Glutamatergic neuron (in vitro differentiated cells): ENCODE data around the gene LHFPL5. TPM values are rescaled to one million over a fixed set of nuclear protein-coding genes. Genes with fewer than 3 reads are reported as not detected.

Source experiments
- DNase-seq: peaks from one replicate; pipeline ENCODE4 v3.0.0; 2022
- H3K27ac Mint-ChIP-seq: one replicate; pipeline ENCODE4 v1.8.0; 2020; ENCODE audit warnings: mild to moderate bottlenecking, mixed read lengths, inconsistent platforms; ENCODE audit not compliant: unreplicated experiment
- H3K27me3 Mint-ChIP-seq: one replicate; pipeline ENCODE4 v1.8.0; 2020; ENCODE audit warnings: mild to moderate bottlenecking, moderate library complexity, mixed read lengths, inconsistent platforms; ENCODE audit not compliant: unreplicated experiment
- H3K36me3 Mint-ChIP-seq: one replicate; pipeline ENCODE4 v1.8.0; 2020; ENCODE audit warnings: mild to moderate bottlenecking, mixed read lengths, inconsistent platforms; ENCODE audit not compliant: unreplicated experiment
- H3K4me1 Mint-ChIP-seq: one replicate; pipeline ENCODE4 v1.8.0; 2020; ENCODE audit warnings: mild to moderate bottlenecking, low read depth, mixed read lengths, inconsistent platforms; ENCODE audit not compliant: unreplicated experiment
- H3K4me3 Mint-ChIP-seq: one replicate; pipeline ENCODE4 v1.8.0; 2020; ENCODE audit warnings: mild to moderate bottlenecking, mixed read lengths, inconsistent platforms; ENCODE audit not compliant: unreplicated experiment
- H3K9me3 Mint-ChIP-seq: one replicate; pipeline ENCODE4 v1.8.0; 2020; ENCODE audit warnings: mild to moderate bottlenecking, moderate library complexity, mixed read lengths, inconsistent platforms; ENCODE audit not compliant: unreplicated experiment
- CTCF ChIP-seq: fragments of 200-600 bp; sonication (generic); IDR thresholded peaks from one replicate; pipeline ENCODE4 v1.5.0; 2021; ENCODE audit not compliant: partially characterized antibody, unreplicated experiment
- total RNA-seq: library from RNA; stranded (reverse); fragmentation: NEBNext Ultra II Directional; extraction: Animal tissue kit (Norgen Biotek cat#: 25700); gene quantifications from one replicate; pipeline ENCODE4 v1.2.1, GENCODE V29; 2021; ENCODE audit not compliant: unreplicated experiment

LHFPL5 gene
- total RNA-seq, 1 donor from 2014 or later, result 1.7 TPM

DNA sequence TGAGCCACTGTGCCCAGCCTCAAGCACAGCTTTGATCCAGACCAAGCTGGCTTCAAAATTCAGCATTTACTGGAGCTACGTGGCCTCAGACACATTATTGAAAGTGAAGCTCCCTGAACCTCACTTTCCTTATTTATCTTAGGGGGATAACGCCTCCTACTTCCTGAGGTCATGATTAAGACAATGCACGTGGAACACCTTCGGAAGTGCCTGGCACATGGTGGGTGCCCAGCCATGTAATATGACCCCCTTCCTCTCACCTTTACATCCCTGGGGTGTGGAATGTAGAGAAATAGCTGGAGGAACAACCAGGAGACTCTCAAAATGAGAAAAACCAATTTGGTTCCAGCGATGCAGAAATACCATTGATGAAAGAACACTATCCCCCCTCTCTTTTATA lies 6.4 kb upstream of the LHFPL5 start:
- Mint-ChIP-seq H3K4me1 (peaks cover 11% of the 10 kb centered on the region), H3K27me3 (no peaks in the 10 kb centered on the region), H3K9me3 (peaks cover 3% of the 10 kb centered on the region), H3K36me3 (no peaks in the 10 kb centered on the region), H3K27ac (no peak overlapping the region), H3K4me3 (no peak overlapping the region)
- no peak for TF ChIP-seq CTCF
- no peak for DNase-seq

- Mint-ChIP-seq H3K27ac (no peak overlapping the region), H3K4me1 (peaks cover 15% of the 10 kb centered on the region)
Observed at GRCh38 chr6:35801148-35801547, 4.0 kb upstream of the LHFPL5 start.

GRCh38 chr6:35808688-35809087 lies 3.5 kb downstream of the LHFPL5 start:
- peak; percentile 58 for DNase-seq
- H3K4me3 Mint-ChIP-seq, result peak overlapping the region; percentile 32

More at GRCh38 chr6:35801148-35801547, 4.0 kb upstream of the LHFPL5 start:
- H3K4me3 Mint-ChIP-seq, result no peak overlapping the region
- H3K36me3 Mint-ChIP-seq, result no peaks in the 10 kb centered on the region
- no peaks in the 10 kb centered on the region for H3K27me3 Mint-ChIP-seq
- no peak for TF ChIP-seq CTCF
- DNase-seq, result no peak
- peaks cover 2% of the 10 kb centered on the region for H3K9me3 Mint-ChIP-seq

GRCh38 chr6:35809809-35810208 lies 4.7 kb downstream of the LHFPL5 start:
- no peak for DNase-seq
- H3K9me3 Mint-ChIP-seq, result peaks cover 3% of the 10 kb centered on the region
- no peak for TF ChIP-seq CTCF
- H3K4me3 Mint-ChIP-seq, result no peak overlapping the region
- H3K4me1 Mint-ChIP-seq, result peaks cover 19% of the 10 kb centered on the region
- H3K27ac Mint-ChIP-seq, result no peak overlapping the region
- H3K36me3 Mint-ChIP-seq, result no peaks in the 10 kb centered on the region
- H3K27me3 Mint-ChIP-seq, result peaks cover 6% of the 10 kb centered on the region

More at GRCh38 chr6:35808688-35809087, 3.5 kb downstream of the LHFPL5 start:
- H3K4me1 Mint-ChIP-seq, result peaks cover 20% of the 10 kb centered on the region
- no peaks in the 10 kb centered on the region for H3K36me3 Mint-ChIP-seq
- peak overlapping the region; percentile 71 for H3K27ac Mint-ChIP-seq
- TF ChIP-seq CTCF, result no peak
- peaks cover 3% of the 10 kb centered on the region for H3K9me3 Mint-ChIP-seq
- H3K27me3 Mint-ChIP-seq, result peaks cover 6% of the 10 kb centered on the region

GRCh38 chr6:35810971-35811698 lies 6.0 kb downstream of the LHFPL5 start:
- no peaks in the 10 kb centered on the region for H3K36me3 Mint-ChIP-seq
- H3K9me3 Mint-ChIP-seq, result peaks cover 3% of the 10 kb centered on the region
- no peak for DNase-seq
- H3K4me1 Mint-ChIP-seq, result peaks cover 16% of the 10 kb centered on the region
- no peak for TF ChIP-seq CTCF
- peaks cover 6% of the 10 kb centered on the region for H3K27me3 Mint-ChIP-seq
- H3K4me3 Mint-ChIP-seq, result peak overlapping the region; percentile 6
- peak overlapping the region; percentile 75 for H3K27ac Mint-ChIP-seq
